GM12875 (cell line): ENCODE data around the gene DNAJC19.

Experiments
- H3K4me3 ChIP-seq: one replicate; pipeline ENCODE4 v1.5.1; 2011; ENCODE audit warnings: low read depth, low read length, control low read depth
- CTCF ChIP-seq: IDR thresholded peaks from 2 replicates; pipeline ENCODE4 v1.5.1; 2011; ENCODE audit warnings: low read depth, mild to moderate bottlenecking, control low read depth, inconsistent platforms, low read length, moderate library complexity, borderline replicate concordance; ENCODE audit not compliant: insufficient read depth

The DNAJC19 gene

GRCh38 chr3:180989291-180990163, at the start of gene DNAJC19:
DNAJC19 (minus strand) TSS chr3:180989736; CDS start chr3:180989602, 134 bp downstream.
- no peak for TF ChIP-seq CTCF
- peak within 1 kb of the TSS; percentile 97 for H3K4me3 ChIP-seq

GRCh38 chr3:181030948-181031347, 41.4 kb upstream of the DNAJC19 start:
- TF ChIP-seq CTCF: no peak
- no peak overlapping the region for H3K4me3 ChIP-seq

GRCh38 chr3:181025204-181025603, 35.7 kb upstream of the DNAJC19 start:
- H3K4me3 ChIP-seq: no peak overlapping the region
- TF ChIP-seq CTCF: no peak

- no peak for TF ChIP-seq CTCF
- no peak overlapping the region for H3K4me3 ChIP-seq
Measured at GRCh38 chr3:181017690-181018089, 28.2 kb upstream of the DNAJC19 start.

- H3K4me3 ChIP-seq: no peak overlapping the region
- TF ChIP-seq CTCF: no peak
Measured at GRCh38 chr3:181009225-181009624, 19.7 kb upstream of the DNAJC19 start.

- TF ChIP-seq CTCF: no peak
- H3K4me3 ChIP-seq: no peak overlapping the region
Measured at GRCh38 chr3:181008796-181009195, 19.3 kb upstream of the DNAJC19 start.

- H3K4me3 ChIP-seq: no peak overlapping the region
- no peak for TF ChIP-seq CTCF
Measured at GRCh38 chr3:181007262-181007661, 17.7 kb upstream of the DNAJC19 start.
